Activated naive CD4-positive, alpha-beta T cell treated with anti-CD3 and anti-CD28 coated beads, Interleukin-2, amount 50 U/mL, for 24 hours (primary cell): ENCODE results near the gene TPSAB1.
A peak's percentile ranks its signal among the peaks of the same experiment; 100 is the strongest.
"Not testable (repeated sequence)": the region's sequence is repeated elsewhere in the genome, so short reads cannot be mapped to it uniquely, and the experiment has no call there.

ENCODE experiments used
- H3K27ac Mint-ChIP-seq: one replicate; pipeline ENCODE4 v1.8.0; 2021; ENCODE audit warnings: mild to moderate bottlenecking, mixed read lengths
- H3K27me3 Mint-ChIP-seq: one replicate; pipeline ENCODE4 v1.8.0; 2021; ENCODE audit warnings: mixed read lengths
- H3K36me3 Mint-ChIP-seq: one replicate; pipeline ENCODE4 v1.8.0; 2021; ENCODE audit warnings: mixed read lengths
- H3K4me1 Mint-ChIP-seq: one replicate; pipeline ENCODE4 v1.8.0; 2021; ENCODE audit warnings: mixed read lengths
- H3K4me3 Mint-ChIP-seq: one replicate; pipeline ENCODE4 v1.8.0; 2021; ENCODE audit warnings: mild to moderate bottlenecking, mixed read lengths
- H3K9me3 Mint-ChIP-seq: one replicate; pipeline ENCODE4 v1.8.0; 2021; ENCODE audit warnings: mixed read lengths

The TPSAB1 gene

GRCh38 chr16:1217526-1217925, 23.0 kb upstream of the TPSAB1 start:
- H3K4me1 Mint-ChIP-seq, result no peaks in the 10 kb centered on the region
- H3K9me3 Mint-ChIP-seq, result no peaks in the 10 kb centered on the region
- no peak overlapping the region for H3K27ac Mint-ChIP-seq
- H3K27me3 Mint-ChIP-seq, result no peaks in the 10 kb centered on the region
- H3K36me3 Mint-ChIP-seq, result no peaks in the 10 kb centered on the region
- H3K4me3 Mint-ChIP-seq, result no peak overlapping the region

- Mint-ChIP-seq H3K4me1 (no peaks in the 10 kb centered on the region), H3K27ac (no peak overlapping the region), H3K9me3 (no peaks in the 10 kb centered on the region), H3K27me3 (no peaks in the 10 kb centered on the region), H3K4me3 (no peak overlapping the region), H3K36me3 (no peaks in the 10 kb centered on the region)
Measured at GRCh38 chr16:1218061-1218929, 22.2 kb upstream of the TPSAB1 start.

GRCh38 chr16:1218930-1219611, 21.4 kb upstream of the TPSAB1 start:
- Mint-ChIP-seq H3K4me3 (no peak overlapping the region), H3K36me3 (no peaks in the 10 kb centered on the region)

GRCh38 chr16:1220098-1220728, 20.3 kb upstream of the TPSAB1 start:
- no peaks in the 10 kb centered on the region for H3K9me3 Mint-ChIP-seq
- H3K4me1 Mint-ChIP-seq, result no peaks in the 10 kb centered on the region
- H3K27ac Mint-ChIP-seq, result no peak overlapping the region
- no peaks in the 10 kb centered on the region for H3K36me3 Mint-ChIP-seq
- no peak overlapping the region for H3K4me3 Mint-ChIP-seq
- no peaks in the 10 kb centered on the region for H3K27me3 Mint-ChIP-seq

More at GRCh38 chr16:1218930-1219611, 21.4 kb upstream of the TPSAB1 start:
- H3K27me3 Mint-ChIP-seq, result no peaks in the 10 kb centered on the region
- H3K4me1 Mint-ChIP-seq, result no peaks in the 10 kb centered on the region
- H3K9me3 Mint-ChIP-seq, result no peaks in the 10 kb centered on the region
- no peak overlapping the region for H3K27ac Mint-ChIP-seq

- H3K36me3 Mint-ChIP-seq, result no peaks in the 10 kb centered on the region
- H3K4me1 Mint-ChIP-seq, result no peaks in the 10 kb centered on the region
- H3K9me3 Mint-ChIP-seq, result no peaks in the 10 kb centered on the region
- no peaks in the 10 kb centered on the region for H3K27me3 Mint-ChIP-seq
- no peak overlapping the region for H3K27ac Mint-ChIP-seq
- H3K4me3 Mint-ChIP-seq, result no peak overlapping the region
Measured at GRCh38 chr16:1220841-1221627, 19.5 kb upstream of the TPSAB1 start.

GRCh38 chr16:1221628-1222552, 18.6 kb upstream of the TPSAB1 start:
- Mint-ChIP-seq H3K36me3 (no peaks in the 10 kb centered on the region), H3K27me3 (no peaks in the 10 kb centered on the region), H3K9me3 (no peaks in the 10 kb centered on the region), H3K27ac (no peak overlapping the region), H3K4me1 (no peaks in the 10 kb centered on the region), H3K4me3 (no peak overlapping the region)

- no peaks in the 10 kb centered on the region for H3K27me3 Mint-ChIP-seq
- H3K27ac Mint-ChIP-seq, result no peak overlapping the region
- no peak overlapping the region for H3K4me3 Mint-ChIP-seq
- H3K9me3 Mint-ChIP-seq, result no peaks in the 10 kb centered on the region
- H3K4me1 Mint-ChIP-seq, result no peaks in the 10 kb centered on the region
- no peaks in the 10 kb centered on the region for H3K36me3 Mint-ChIP-seq
Measured at GRCh38 chr16:1222553-1223354, 17.8 kb upstream of the TPSAB1 start.

- no peak overlapping the region for H3K4me3 Mint-ChIP-seq
- no peaks in the 10 kb centered on the region for H3K36me3 Mint-ChIP-seq
- no peaks in the 10 kb centered on the region for H3K4me1 Mint-ChIP-seq
- no peaks in the 10 kb centered on the region for H3K9me3 Mint-ChIP-seq
- H3K27ac Mint-ChIP-seq, result peak overlapping the region; percentile 41
- H3K27me3 Mint-ChIP-seq, result no peaks in the 10 kb centered on the region
Measured at GRCh38 chr16:1223355-1224214, 16.9 kb upstream of the TPSAB1 start.

- Mint-ChIP-seq H3K4me3 (no peak overlapping the region), H3K27ac (no peak overlapping the region)
Measured at GRCh38 chr16:1224558-1224957, 15.9 kb upstream of the TPSAB1 start.

GRCh38 chr16:1225051-1225451, 15.5 kb upstream of the TPSAB1 start, which contains the start of gene TPSG1:
TPSG1 (minus strand) TSS chr16:1225268; CDS start chr16:1225252, 16 bp downstream.
- Mint-ChIP-seq H3K4me1 (no peaks in the 10 kb centered on the region), H3K27me3 (no peaks in the 10 kb centered on the region), H3K9me3 (no peaks in the 10 kb centered on the region), H3K27ac (no peak within 1 kb of the TSS), H3K36me3 (no peaks in the 10 kb centered on the region), H3K4me3 (no peak within 1 kb of the TSS)

More at GRCh38 chr16:1224558-1224957, 15.9 kb upstream of the TPSAB1 start:
- Mint-ChIP-seq H3K36me3 (no peaks in the 10 kb centered on the region), H3K9me3 (no peaks in the 10 kb centered on the region), H3K27me3 (no peaks in the 10 kb centered on the region), H3K4me1 (no peaks in the 10 kb centered on the region)

- not testable (repeated sequence) for H3K9me3 Mint-ChIP-seq, H3K4me3 Mint-ChIP-seq, H3K4me1 Mint-ChIP-seq, H3K27ac Mint-ChIP-seq, H3K36me3 Mint-ChIP-seq, H3K27me3 Mint-ChIP-seq
Measured at GRCh38 chr16:1225728-1226311, 14.7 kb upstream of the TPSAB1 start.

GRCh38 chr16:1226692-1227091, 13.8 kb upstream of the TPSAB1 start:
- not testable (repeated sequence) for H3K4me3 Mint-ChIP-seq, H3K27me3 Mint-ChIP-seq, H3K9me3 Mint-ChIP-seq, H3K4me1 Mint-ChIP-seq, H3K27ac Mint-ChIP-seq, H3K36me3 Mint-ChIP-seq

GRCh38 chr16:1228227-1228626, 12.3 kb upstream of the TPSAB1 start:
- not testable (repeated sequence) for H3K9me3 Mint-ChIP-seq, H3K4me1 Mint-ChIP-seq, H3K27me3 Mint-ChIP-seq, H3K27ac Mint-ChIP-seq, H3K36me3 Mint-ChIP-seq, H3K4me3 Mint-ChIP-seq
